Stimulated activated naive CD8-positive, alpha-beta T cell treated with anti-CD3 and anti-CD28 coated beads, Interleukin-15, Interleukin-2, amounts not matched to agents 100 U/mL and 50 U/mL, for 24 hours (primary cell): ENCODE measurements around the gene SHISAL1.

Experiments
- ATAC-seq: fragments of 150-1000 bp; cut with Tn5 transposase; one replicate; pipeline ENCODE4 v1.10.0; 2021
- DNase-seq: peaks from one replicate; pipeline ENCODE4 v3.0.0; 2021

The SHISAL1 gene

GRCh38 chr22:44312766-44313165 lies at the start of gene SHISAL1:
Gene SHISAL1 (minus strand): TSS chr22:44312951. CDS start chr22:44300945, 12,006 bp downstream.
- DNase-seq (no peak), ATAC-seq (no peak)

GRCh38 chr22:44361391-44362126 lies 48.8 kb upstream of the SHISAL1 start:
- DNase-seq (no peak), ATAC-seq (no peak)

- DNase-seq (no peak), ATAC-seq (no peak)
These were observed 48.1 kb upstream of the SHISAL1 start for GRCh38 chr22:44360668-44361381.

GRCh38 chr22:44360306-44360667 lies 47.5 kb upstream of the SHISAL1 start:
- no peak for DNase-seq
- ATAC-seq: no peak

- no peak for ATAC-seq
- DNase-seq: no peak
These were observed 46.9 kb upstream of the SHISAL1 start for GRCh38 chr22:44359496-44360110.

GRCh38 chr22:44358709-44359440 lies 46.1 kb upstream of the SHISAL1 start:
- DNase-seq: no peak
- no peak for ATAC-seq

GRCh38 chr22:44357966-44358465 lies 45.3 kb upstream of the SHISAL1 start:
- ATAC-seq (no peak), DNase-seq (no peak)

- no peak for DNase-seq
- ATAC-seq: no peak
These were observed 44.7 kb upstream of the SHISAL1 start for GRCh38 chr22:44357296-44357965.

GRCh38 chr22:44355716-44356070 lies 42.9 kb upstream of the SHISAL1 start:
- no peak for ATAC-seq
- no peak for DNase-seq

- ATAC-seq: no peak
- DNase-seq: no peak
These were observed 41.5 kb upstream of the SHISAL1 start for GRCh38 chr22:44354288-44354687.

GRCh38 chr22:44353041-44353440 lies 40.3 kb upstream of the SHISAL1 start:
- ATAC-seq: no peak
- DNase-seq: no peak

GRCh38 chr22:44352378-44353035 lies 39.8 kb upstream of the SHISAL1 start:
- no peak for ATAC-seq
- DNase-seq: no peak

- ATAC-seq (peak; percentile 82), DNase-seq (peak; percentile 63)
These were observed 39.1 kb upstream of the SHISAL1 start for GRCh38 chr22:44351685-44352377.

- no peak for ATAC-seq
These were observed 38.3 kb upstream of the SHISAL1 start for GRCh38 chr22:44351037-44351436.

GRCh38 chr22:44349594-44349993 lies 36.8 kb upstream of the SHISAL1 start:
- DNase-seq: no peak
- no peak for ATAC-seq

More at GRCh38 chr22:44351037-44351436, 38.3 kb upstream of the SHISAL1 start:
- no peak for DNase-seq

- DNase-seq (no peak), ATAC-seq (no peak)
These were observed 36.3 kb upstream of the SHISAL1 start for GRCh38 chr22:44348971-44349560.

GRCh38 chr22:44347549-44347948 lies 34.8 kb upstream of the SHISAL1 start:
- no peak for DNase-seq
- no peak for ATAC-seq

GRCh38 chr22:44347080-44347479 lies 34.3 kb upstream of the SHISAL1 start:
- DNase-seq: no peak
- ATAC-seq: no peak

- ATAC-seq: no peak
- DNase-seq: no peak
These were observed 33.1 kb upstream of the SHISAL1 start for GRCh38 chr22:44345872-44346271.

GRCh38 chr22:44344407-44344806 lies 31.7 kb upstream of the SHISAL1 start:
- ATAC-seq (no peak), DNase-seq (no peak)
